Liver (tissue), 9 donors: Measurements from ENCODE around the gene LRRC71. TPM values are rescaled to one million over a fixed set of nuclear protein-coding genes. Genes with fewer than 3 reads are reported as not detected.

Experiments used
- DNase-seq: peaks from one replicate; pipeline ENCODE4 v3.0.0-alpha.2; 2017; ENCODE audit warnings: low spot score
- H3K27ac ChIP-seq, 2 donors: one replicate each; pipeline ENCODE4 v1.7.0; 2013; ENCODE audit warnings: inconsistent platforms in 2 of 2, low read length in 2 of 2, control low read depth in 1 of 2, low read depth in 1 of 2, mild to moderate bottlenecking in 1 of 2
- H3K27me3 ChIP-seq, 4 donors: one replicate each; pipeline versions ENCODE4 v1.6.1 to v1.7.0; 2013; ENCODE audit warnings: low read length in 3 of 4, inconsistent platforms in 1 of 4, mild to moderate bottlenecking in 1 of 4, moderate library complexity in 1 of 4; ENCODE audit not compliant: control insufficient read depth in 4 of 4, insufficient read depth in 4 of 4
- H3K36me3 ChIP-seq, 4 donors: one replicate each; pipeline versions ENCODE4 v1.6.1 to v1.7.0; 2013; ENCODE audit warnings: low read length in 3 of 4, mild to moderate bottlenecking in 3 of 4, low read depth in 1 of 4, moderate library complexity in 1 of 4; ENCODE audit not compliant: control insufficient read depth in 4 of 4, insufficient read depth in 3 of 4
- H3K4me1 ChIP-seq, 4 donors: one replicate each; pipeline versions ENCODE4 v1.6.1 to v1.7.0; 2013; ENCODE audit warnings: low read length in 3 of 4, mild to moderate bottlenecking in 3 of 4, moderate library complexity in 1 of 4; ENCODE audit not compliant: control insufficient read depth in 4 of 4, insufficient read depth in 4 of 4
- H3K4me3 ChIP-seq, 3 donors: one replicate each; pipeline versions ENCODE4 v1.6.1 to v1.7.0; 2013; ENCODE audit warnings: low read length in 3 of 3, control low read depth in 1 of 3, low read depth in 1 of 3, mild to moderate bottlenecking in 1 of 3
- H3K9ac ChIP-seq, 2 donors: one replicate each; pipeline ENCODE4 v1.7.0; 2013; ENCODE audit warnings: low read length in 2 of 2, mild to moderate bottlenecking in 2 of 2, moderate library complexity in 2 of 2, control low read depth in 1 of 2, low read depth in 1 of 2
- H3K9me3 ChIP-seq, 4 donors: one replicate each; pipeline versions ENCODE4 v1.6.1 to v1.7.0; 2013; ENCODE audit warnings: low read length in 3 of 4; ENCODE audit not compliant: control insufficient read depth in 4 of 4
- FOXA1 ChIP-seq: IDR thresholded peaks from 2 replicates; pipeline ENCODE4 v1.6.1; 2016; ENCODE audit warnings: antibody characterized with exemption
- HNF4A ChIP-seq, 2 donors: conservative IDR thresholded peaks; 2 replicates each; pipeline ENCODE4 v1.6.1; 2016; ENCODE audit warnings: antibody characterized with exemption in 2 of 2, mild to moderate bottlenecking in 2 of 2
- HNF4G ChIP-seq: IDR thresholded peaks from 2 replicates; pipeline ENCODE4 v1.6.1; 2016; ENCODE audit warnings: antibody characterized with exemption
- NR2F2 ChIP-seq: IDR thresholded peaks from 2 replicates; pipeline ENCODE4 v1.6.1; 2016; ENCODE audit warnings: antibody characterized with exemption
- RAD21 ChIP-seq, 2 donors: IDR thresholded peaks; 2 replicates each; pipeline ENCODE4 v1.6.1; 2016; ENCODE audit warnings: antibody characterized with exemption in 2 of 2, mild to moderate bottlenecking in 2 of 2
- RXRA ChIP-seq, 2 donors: IDR thresholded peaks; 2 replicates each; pipeline ENCODE4 v1.6.1; 2017 to 2018; ENCODE audit warnings: antibody characterized with exemption in 2 of 2, mild to moderate bottlenecking in 1 of 2
- YY1 ChIP-seq: IDR thresholded peaks from 2 replicates; pipeline ENCODE4 v1.6.1; 2016; ENCODE audit warnings: antibody characterized with exemption, mild to moderate bottlenecking
- WGBS: extraction: QIAGEN DNeasy Blood & Tissue Kit; methylation state at CpG from one replicate; pipeline ENCODE4 v1.1.7; 2013; 5-methylcytosine and 5-hydroxymethylcytosine counted together
- polyA plus RNA-seq, 2 donors: library from polyadenylated mRNA; stranded (reverse) in 1 of 2; unstranded in 1 of 2; fragments of 200-250 nt in 1 of 2; fragments of >200 nt in 1 of 2; fragmentation: Nextera tagmentation in 1 of 2; extraction: Ambion mirVana in 1 of 2; gene quantifications; one replicate each; pipeline versions ENCODE4 v1.2.1 to v1.2.3, GENCODE V29; 2013 to 2015
- total RNA-seq, 2 donors: library from RNA; depleted of rRNA; stranded (reverse); fragments of >200 nt; gene quantifications; one replicate each; pipeline ENCODE4 v1.2.3, GENCODE V29; 2014
- TF ChIP-seq, protein P1 (sequence below): IDR thresholded peaks from 2 replicates; pipeline ENCODE4 v1.6.1; 2016; ENCODE audit warnings: antibody characterized with exemption
- TF ChIP-seq, protein P2 (sequence below): IDR thresholded peaks from 2 replicates; pipeline ENCODE4 v1.6.1; 2016; ENCODE audit warnings: antibody characterized with exemption
- TF ChIP-seq, protein P3 (sequence below): fragments of 150-350 bp; IDR thresholded peaks from 2 replicates; pipeline ENCODE4 v1.5.1; 2017; ENCODE audit warnings: improper control_type of control experiment, low read depth, low read length; ENCODE audit not compliant: missing input control
- TF ChIP-seq, protein P4 (sequence below): IDR thresholded peaks from 2 replicates; pipeline ENCODE4 v1.6.1; 2016; ENCODE audit warnings: antibody characterized with exemption, mild to moderate bottlenecking
- donor health status: healthy.
- donor health status: healthy.
- donor health status: healthy.
- donor health status: healthy.
- donor health status: healthy.

The LRRC71 gene
- total and polyA plus RNA-seq, 4 donors = 0.10 TPM; not detected in 3

DNA sequence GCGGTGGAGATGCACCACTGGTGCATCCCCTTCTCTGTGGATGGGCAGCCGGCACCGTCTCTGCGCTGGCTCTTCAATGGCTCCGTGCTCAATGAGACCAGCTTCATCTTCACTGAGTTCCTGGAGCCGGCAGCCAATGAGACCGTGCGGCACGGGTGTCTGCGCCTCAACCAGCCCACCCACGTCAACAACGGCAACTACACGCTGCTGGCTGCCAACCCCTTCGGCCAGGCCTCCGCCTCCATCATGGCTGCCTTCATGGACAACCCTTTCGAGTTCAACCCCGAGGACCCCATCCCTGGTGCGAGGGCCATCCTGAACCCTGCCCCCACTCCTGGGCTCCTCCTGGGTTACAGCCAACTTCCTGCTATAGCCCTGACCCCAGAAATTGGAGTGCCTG is 46.8 kb upstream of the LRRC71 start (continued):
- TF ChIP-seq, protein P1, sequence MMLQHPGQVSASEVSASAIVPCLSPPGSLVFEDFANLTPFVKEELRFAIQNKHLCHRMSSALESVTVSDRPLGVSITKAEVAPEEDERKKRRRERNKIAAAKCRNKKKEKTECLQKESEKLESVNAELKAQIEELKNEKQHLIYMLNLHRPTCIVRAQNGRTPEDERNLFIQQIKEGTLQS = no peak
- no peak for TF ChIP-seq RXRA (IDR thresholded peaks at IDR 0.05)

DNA sequence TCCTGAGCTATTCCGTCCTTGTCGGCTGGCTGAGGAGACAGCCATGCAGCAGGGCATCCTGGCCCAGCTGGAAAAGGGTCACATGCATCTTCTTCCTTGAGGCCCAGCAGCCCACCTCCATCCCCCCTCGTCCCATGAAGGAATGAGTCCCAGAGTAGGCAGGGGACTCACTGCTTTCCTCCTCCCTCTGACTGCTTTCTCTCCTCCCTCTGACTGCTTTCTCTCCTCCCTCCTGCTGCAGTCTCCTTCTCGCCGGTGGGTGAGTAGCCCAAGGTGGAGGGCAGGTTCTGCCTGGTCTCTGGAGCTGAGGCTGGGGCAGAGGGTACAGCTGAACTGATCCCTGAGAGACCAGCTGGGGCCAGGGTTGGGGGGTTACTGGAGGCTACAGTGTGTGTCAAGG is 46.3 kb upstream of the LRRC71 start:
- Histone ChIP-seq H3K9me3 (no peaks in the 10 kb centered on the region), H3K4me3 (no peak overlapping the region), H3K4me1 (no peaks in the 10 kb centered on the region), H3K36me3 (no peaks in the 10 kb centered on the region), H3K9ac (no peak overlapping the region), H3K27ac (no peak overlapping the region), H3K27me3 (no peaks in the 10 kb centered on the region)
- TF ChIP-seq RXRA (IDR thresholded peaks at IDR 0.05) (no peak), FOXA1 (no peak), NR2F2 (no peak), HNF4A (conservative IDR thresholded peaks at IDR 0.05) (no peak), RAD21 (IDR thresholded peaks at IDR 0.05) (no peak)
- TF ChIP-seq, protein P2, sequence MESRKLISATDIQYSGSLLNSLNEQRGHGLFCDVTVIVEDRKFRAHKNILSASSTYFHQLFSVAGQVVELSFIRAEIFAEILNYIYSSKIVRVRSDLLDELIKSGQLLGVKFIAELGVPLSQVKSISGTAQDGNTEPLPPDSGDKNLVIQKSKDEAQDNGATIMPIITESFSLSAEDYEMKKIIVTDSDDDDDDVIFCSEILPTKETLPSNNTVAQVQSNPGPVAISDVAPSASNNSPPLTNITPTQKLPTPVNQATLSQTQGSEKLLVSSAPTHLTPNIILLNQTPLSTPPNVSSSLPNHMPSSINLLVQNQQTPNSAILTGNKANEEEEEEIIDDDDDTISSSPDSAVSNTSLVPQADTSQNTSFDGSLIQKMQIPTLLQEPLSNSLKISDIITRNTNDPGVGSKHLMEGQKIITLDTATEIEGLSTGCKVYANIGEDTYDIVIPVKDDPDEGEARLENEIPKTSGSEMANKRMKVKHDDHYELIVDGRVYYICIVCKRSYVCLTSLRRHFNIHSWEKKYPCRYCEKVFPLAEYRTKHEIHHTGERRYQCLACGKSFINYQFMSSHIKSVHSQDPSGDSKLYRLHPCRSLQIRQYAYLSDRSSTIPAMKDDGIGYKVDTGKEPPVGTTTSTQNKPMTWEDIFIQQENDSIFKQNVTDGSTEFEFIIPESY = no peak
- TF ChIP-seq, protein P1 = no peak
- DNase-seq = no peak
- WGBS = 79% methylated on average over 5 of the region's 5 CpGs

DNA sequence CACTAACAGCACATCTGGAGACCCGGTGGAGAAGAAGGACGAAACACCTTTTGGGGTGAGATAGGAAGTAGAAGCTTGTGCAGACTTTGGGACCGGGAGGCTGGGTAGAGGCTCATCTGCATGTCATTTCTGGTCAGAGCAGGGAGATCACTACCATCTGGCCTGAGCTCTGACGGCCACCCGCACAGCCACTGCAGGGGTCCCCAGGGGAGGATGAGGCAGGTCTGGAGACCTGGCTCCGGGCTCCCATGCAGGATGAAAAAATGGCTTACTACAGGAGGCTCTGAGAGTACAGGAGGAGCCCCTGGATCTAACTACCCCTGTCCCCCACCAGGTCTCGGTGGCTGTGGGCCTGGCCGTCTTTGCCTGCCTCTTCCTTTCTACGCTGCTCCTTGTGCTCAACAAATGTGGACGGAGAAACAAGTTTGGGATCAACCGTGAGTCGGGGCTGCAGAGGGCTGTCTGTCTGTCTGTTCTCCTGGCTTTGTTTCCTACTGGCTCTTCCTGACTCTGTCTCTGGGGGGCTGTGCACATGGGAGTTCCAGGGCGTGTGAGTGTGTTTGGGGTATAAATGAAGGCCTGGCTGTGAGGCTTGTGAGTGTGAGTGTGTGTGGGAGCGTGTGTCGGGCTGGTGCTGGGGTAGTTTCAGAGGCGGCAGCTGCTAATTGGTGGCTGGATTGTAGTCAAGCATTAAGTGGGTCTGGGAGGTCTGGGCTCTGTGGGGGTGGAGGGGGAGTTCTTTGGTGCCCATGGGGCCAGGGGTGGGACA is 45.7 kb upstream of the LRRC71 start:
- H3K9ac ChIP-seq = no peak overlapping the region
- H3K4me1 ChIP-seq = no peaks in the 10 kb centered on the region
- H3K36me3 ChIP-seq = no peaks in the 10 kb centered on the region
- DNase-seq = no peak
- H3K27me3 ChIP-seq = no peaks in the 10 kb centered on the region
- 82% methylated on average over 16 of the region's 16 CpGs for WGBS
- no peak overlapping the region for H3K4me3 ChIP-seq
- H3K27ac ChIP-seq = no peak overlapping the region
- TF ChIP-seq RAD21 (IDR thresholded peaks at IDR 0.05) (no peak), YY1 (no peak), HNF4G (no peak)
- TF ChIP-seq, protein P3, sequence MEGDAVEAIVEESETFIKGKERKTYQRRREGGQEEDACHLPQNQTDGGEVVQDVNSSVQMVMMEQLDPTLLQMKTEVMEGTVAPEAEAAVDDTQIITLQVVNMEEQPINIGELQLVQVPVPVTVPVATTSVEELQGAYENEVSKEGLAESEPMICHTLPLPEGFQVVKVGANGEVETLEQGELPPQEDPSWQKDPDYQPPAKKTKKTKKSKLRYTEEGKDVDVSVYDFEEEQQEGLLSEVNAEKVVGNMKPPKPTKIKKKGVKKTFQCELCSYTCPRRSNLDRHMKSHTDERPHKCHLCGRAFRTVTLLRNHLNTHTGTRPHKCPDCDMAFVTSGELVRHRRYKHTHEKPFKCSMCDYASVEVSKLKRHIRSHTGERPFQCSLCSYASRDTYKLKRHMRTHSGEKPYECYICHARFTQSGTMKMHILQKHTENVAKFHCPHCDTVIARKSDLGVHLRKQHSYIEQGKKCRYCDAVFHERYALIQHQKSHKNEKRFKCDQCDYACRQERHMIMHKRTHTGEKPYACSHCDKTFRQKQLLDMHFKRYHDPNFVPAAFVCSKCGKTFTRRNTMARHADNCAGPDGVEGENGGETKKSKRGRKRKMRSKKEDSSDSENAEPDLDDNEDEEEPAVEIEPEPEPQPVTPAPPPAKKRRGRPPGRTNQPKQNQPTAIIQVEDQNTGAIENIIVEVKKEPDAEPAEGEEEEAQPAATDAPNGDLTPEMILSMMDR = no peak
- TF ChIP-seq, protein P4, sequence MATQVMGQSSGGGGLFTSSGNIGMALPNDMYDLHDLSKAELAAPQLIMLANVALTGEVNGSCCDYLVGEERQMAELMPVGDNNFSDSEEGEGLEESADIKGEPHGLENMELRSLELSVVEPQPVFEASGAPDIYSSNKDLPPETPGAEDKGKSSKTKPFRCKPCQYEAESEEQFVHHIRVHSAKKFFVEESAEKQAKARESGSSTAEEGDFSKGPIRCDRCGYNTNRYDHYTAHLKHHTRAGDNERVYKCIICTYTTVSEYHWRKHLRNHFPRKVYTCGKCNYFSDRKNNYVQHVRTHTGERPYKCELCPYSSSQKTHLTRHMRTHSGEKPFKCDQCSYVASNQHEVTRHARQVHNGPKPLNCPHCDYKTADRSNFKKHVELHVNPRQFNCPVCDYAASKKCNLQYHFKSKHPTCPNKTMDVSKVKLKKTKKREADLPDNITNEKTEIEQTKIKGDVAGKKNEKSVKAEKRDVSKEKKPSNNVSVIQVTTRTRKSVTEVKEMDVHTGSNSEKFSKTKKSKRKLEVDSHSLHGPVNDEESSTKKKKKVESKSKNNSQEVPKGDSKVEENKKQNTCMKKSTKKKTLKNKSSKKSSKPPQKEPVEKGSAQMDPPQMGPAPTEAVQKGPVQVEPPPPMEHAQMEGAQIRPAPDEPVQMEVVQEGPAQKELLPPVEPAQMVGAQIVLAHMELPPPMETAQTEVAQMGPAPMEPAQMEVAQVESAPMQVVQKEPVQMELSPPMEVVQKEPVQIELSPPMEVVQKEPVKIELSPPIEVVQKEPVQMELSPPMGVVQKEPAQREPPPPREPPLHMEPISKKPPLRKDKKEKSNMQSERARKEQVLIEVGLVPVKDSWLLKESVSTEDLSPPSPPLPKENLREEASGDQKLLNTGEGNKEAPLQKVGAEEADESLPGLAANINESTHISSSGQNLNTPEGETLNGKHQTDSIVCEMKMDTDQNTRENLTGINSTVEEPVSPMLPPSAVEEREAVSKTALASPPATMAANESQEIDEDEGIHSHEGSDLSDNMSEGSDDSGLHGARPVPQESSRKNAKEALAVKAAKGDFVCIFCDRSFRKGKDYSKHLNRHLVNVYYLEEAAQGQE = no peak
- H3K9me3 ChIP-seq = no peaks in the 10 kb centered on the region
